Effector CD8-positive, alpha-beta T cell (primary cell): ENCODE results near the gene ACSS1.
"Not testable (repeated sequence)": the region's sequence is repeated elsewhere in the genome, so short reads cannot be mapped to it uniquely, and the experiment has no call there.

Experiments
- DNase-seq: peaks from one replicate; lab custom pipeline; 2025; lab: John Stamatoyannopoulos, UW

Gene ACSS1

DNA sequence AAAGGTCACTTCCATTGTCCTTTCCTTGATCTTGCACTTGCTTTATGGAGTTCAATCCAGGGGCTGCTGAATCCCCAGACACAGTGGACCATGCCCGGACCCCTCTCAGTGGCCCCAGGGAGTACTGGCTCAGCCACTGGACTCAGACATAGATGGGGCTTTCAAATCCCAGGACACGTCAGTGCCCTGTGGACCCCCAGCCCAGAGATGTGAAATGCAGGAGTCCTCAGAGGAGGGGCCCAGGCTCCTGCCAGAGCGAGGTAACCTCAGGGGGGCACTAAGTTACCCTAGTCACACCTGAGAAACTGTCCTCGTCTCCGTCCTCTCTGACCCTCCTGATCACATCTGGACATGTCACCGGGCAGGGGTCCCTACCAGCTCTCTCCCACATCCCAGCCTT is 46.7 kb downstream of the ACSS1 start:
- no peak for DNase-seq

DNA sequence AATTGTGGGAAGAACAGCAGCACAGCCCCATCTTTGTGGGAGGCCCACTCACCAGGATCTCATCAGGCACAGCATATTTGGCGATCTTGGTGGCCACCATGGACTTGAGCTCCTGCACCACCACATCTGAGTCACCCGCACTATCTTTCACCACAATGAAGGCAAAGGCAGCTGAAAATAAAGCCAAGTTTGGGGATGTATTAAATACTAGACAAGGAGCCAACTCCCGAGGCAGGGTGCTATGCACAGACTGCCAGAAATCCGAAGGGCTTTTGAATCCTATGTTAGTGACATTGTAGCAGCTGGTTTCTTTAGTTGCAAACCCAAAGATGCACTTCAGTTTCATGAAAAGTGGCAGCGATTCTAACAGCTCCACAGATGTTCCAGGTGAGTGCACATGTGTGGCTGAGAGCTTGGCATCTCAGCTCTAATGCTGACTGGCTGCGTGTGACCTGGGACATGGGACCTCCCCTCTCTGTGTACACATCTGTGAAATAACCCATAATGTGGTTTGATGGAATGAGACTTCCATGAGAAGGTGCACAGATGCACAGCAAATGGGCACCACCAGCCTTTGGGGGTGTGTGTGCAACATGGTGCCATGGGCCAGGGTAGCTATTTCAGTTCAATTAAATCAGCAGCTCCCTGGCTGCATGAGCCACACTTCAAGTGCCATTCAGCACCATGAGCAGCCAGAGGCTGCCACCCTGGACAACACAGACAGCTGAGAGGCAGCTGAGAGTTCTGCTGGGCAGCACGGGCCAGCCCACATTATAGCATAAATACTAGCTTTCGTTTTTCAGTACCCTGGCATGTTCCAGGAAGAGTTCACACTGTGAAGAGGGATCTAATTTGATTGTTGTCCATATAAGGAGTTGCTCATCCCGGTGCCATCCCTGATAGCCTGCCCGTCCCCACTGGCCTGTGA is 48.5 kb downstream of the ACSS1 start:
- no peak for DNase-seq

DNA sequence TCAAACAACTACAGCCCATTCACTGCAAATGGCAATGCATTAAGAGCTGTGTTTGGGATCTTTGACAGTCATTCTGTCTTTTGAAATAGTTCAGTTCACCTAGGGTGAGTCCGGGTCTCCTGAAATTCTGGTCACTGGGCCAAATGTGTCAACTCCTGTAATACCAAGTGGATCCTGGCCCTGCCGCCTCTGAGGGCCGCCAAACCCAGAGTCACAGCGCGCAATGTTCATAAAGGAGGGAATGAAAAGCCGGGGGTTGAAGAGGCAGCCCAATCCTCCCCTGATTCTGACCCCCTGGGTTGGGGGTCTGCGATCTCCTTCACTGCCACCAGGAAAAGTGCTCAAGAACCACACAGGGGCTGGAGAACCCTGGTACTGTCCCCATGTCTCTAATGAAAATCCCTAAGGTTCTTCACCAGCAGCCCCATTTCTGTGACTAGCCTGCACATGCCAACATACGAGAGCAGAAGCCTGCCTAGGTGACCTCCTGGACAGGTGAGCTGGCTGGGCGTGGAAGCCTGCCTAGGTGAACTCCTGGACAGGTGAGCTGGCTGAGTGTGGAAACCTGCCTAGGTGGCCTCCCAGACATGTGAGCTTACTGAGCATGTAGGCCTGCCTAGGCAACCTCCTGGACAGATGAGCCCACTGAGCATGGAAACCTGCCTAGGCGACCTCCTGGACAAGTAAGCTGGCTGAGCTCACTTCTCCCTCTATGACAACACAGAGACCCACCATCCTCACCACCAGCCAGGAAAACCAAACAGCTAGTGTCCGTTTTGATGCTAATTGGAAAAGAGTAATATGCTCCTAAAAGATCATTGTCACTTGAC is 49.3 kb downstream of the ACSS1 start:
- DNase-seq = no peak

DNA sequence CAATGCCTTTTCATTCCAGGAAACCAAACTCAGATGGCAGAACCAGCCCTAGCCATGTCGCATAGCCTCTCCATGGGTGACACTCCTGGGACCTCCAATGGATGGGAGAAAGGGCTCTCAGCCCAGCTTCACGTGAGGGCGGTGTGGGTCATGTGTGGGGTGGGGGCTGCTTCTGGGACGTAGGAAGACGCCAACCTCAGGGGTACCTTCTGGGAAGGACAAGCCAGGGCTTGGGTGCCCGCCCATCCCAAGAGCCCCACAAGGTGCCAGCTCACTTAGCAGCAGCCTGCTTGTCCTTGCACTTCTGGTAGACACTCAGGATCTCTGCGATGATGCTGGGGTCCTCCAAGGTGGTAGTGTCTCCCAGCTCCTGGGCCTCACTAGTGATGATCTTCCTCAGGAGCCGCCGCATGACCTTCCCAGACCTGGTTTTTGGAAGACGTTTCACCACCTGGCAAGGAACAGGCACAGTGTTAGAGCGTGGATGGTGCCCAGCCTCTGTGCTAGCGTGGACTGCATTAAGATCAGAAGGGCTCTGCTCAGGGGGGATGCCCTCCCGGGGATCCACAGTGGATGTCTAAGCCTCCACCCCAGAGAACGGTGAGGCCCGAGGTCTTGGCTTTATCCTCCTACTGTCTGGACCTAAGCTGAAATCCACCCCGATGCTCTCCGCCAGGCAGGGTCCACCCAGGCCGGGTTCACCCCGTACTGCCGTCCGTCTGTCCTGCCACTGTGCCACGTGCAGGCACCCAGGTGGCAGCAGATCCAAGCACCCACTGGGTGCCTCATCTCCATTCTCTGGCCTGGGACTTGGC is 50.2 kb downstream of the ACSS1 start:
- DNase-seq = no peak

DNA sequence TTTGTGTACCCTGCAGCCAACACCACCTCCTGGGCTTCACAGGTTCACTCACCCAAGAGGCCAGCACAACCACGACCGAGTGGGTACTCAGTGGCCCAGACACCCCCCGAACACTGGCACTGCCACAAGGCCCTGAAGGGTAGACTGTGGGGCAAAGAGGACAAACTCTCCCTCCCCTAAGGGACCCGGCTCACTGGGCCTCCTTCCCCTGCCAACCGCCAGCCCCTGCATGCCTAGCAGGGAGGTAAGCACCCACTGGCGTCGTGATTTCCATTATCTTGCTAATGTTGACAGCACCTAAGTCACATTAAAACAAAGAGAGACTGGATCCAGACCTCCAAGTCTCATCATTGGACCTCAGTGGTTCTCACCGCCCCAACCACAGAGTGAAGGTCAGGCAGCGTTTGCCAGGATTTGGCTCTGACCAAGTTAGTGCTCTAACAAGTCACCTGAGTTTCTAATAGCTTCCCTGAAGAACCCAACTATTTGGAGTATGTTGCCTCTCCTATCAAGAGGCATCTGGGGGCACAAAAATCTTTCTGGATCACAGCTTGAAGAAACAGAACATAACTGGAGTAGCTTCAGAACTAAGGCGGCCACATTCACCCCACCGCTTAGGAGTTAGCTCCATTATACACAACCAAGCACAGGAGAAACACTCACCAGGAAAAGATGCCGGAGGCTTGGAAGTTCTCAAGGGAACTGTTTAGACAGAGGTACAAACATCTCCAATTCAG is 51.3 kb downstream of the ACSS1 start:
- DNase-seq = no peak

DNA sequence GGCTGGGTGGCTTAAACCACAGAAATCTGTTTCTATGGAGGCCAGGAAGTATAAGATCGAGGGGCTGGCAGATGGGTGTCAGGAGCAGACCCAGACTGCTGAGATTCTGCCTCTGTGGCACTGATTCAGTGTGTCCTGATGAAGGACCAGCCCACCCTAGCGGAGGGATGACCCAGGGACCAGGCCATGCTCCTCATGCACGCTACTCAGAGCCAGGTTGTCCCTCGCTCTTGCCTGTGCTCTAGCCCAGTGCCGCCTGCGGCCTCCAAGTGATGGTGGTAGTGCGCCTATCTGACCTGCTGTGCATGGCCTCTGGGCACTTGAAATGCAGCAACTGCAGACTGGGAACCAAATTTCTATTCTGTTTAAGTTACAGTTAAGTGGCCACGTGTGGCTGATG is 52.3 kb downstream of the ACSS1 start:
- DNase-seq = no peak

DNA sequence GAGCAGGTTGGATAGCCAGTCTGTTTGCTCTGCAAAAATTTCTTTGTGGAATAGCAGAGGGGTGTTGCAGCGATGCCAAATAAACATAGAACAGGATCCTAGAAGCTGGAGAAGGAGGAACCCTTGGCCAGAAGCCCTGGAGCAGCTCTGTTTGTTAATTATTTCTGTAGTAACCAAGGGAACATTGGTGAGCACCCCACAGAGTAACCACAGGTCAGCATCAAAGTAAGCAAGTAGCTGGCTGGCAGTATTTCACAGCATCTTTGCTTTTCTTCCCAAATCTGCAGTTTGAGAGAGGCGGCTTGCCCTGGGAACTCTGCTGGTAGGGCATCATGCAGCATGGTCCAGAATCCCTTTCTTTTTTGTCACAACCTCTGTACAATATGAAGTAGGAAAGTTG is 52.7 kb downstream of the ACSS1 start:
- no peak for DNase-seq

DNA sequence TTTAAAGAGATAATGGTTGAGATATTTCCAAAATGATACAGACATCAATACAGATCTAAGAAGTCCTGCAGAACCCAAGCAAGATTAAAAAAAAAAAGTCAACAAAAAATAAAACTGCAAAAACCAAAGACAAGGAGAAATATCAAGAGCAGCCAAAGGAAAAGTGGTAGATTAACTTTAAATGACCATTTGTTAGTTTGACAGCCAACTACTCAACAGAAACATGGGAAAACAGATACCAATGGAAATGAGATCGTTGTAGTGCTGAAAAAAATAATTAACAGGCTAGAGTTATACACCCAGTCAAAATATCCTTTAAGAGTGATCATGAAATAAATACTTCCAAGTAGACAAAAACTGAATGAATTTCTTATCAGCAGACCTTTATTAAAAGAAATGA is 54.9 kb downstream of the ACSS1 start:
- no peak for DNase-seq

DNA sequence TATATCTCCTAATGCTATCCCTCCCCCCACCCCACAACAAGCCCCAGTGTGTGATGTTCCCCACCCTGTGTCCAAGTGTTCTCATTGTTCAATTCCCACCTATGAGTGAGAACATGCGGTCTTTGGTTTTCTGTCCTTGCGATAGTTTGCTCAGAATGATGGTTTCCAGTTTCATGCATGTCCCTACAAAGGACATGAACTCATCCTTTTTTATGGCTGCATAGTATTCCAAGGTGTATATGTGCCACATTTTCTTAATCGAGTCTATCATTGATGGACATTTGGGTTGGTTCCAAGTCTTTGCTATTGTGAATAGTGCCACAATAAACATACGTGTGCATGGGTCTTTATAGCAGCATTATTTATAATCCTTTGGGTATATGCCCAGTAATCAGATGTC is 56.6 kb downstream of the ACSS1 start:
- DNase-seq = not testable (repeated sequence)

DNA sequence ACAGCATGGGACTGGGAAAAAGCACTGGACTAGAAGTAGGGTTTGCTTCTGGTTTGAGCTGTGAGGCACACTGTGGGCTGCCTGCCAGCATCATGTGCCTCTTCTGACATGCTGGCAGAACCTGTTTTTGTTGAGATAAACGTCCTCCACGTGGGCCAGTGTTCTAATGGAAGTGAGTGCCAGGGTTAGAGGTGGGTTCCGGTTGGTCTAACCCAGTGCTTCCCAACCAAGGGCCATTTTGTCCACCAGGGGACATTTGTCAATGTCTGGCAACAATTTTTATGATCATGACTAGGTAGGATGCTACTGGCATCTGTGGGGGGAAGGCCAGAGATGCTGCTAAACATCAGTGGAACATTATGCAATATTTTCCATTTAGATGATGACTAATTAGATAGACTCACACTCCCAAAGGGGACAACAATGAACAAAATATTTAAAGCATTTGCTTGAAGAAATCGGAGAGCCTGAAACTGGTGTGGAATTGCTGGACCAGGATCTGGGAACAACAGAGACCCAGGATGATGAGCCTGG is 57.6 kb downstream of the ACSS1 start:
- no peak for DNase-seq

DNA sequence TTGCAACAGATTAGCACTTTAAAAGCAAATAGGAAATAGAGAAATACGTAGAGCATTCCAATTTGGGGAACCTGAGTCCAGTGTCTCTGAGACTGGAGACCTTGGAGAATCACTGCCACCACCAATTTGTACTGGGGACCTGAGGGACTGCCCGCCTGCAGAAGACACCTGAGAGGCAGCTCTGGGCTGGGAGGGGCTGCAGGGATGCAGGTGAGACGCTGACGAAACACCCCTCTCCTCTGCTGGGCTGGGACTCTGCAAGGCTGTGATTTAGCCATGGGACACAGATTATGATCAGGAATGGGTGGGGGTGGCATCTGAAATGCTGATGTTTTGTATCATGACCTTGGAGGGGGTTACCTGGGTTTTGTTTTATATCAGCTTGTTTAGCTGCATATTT is 58.4 kb downstream of the ACSS1 start:
- DNase-seq = no peak

DNA sequence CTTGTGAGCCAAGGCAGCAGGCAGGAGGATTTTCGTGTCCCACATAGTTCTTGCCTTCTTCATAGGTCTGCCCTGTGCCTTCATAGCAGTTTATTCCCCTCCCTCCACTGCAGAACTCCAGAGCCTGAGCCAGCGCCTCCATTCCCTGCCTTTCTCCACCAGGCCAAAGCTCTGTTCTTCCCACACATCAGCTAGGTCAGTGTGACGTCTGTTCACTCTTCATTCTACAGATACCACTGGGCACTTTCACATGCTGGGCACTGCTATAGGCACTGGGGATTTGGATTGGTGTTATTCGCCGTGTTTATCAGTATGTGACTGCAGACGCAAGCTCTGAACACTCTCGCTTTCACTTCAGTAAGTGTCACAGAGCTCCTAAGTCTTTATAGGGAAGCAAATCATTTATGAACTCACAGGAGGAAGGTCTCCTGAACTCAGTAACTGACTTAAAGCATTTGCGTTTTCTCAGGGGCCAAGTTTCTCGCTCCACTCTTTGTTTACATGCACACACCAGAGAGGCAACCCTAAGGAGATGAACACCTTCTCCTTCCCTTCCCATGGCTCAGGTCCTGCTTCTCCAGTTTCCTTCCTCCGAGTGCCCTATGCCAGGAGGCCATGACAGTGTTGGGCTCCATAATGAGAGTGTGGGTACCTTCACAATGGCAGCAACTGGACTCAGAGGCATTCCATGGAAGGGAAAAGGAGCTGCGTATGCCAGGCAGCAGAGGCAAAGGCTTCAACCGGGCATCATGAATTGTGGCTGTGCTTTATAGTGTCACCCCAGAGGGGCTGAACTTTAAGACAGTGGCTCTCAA is 59.1 kb downstream of the ACSS1 start:
- DNase-seq = no peak

DNA sequence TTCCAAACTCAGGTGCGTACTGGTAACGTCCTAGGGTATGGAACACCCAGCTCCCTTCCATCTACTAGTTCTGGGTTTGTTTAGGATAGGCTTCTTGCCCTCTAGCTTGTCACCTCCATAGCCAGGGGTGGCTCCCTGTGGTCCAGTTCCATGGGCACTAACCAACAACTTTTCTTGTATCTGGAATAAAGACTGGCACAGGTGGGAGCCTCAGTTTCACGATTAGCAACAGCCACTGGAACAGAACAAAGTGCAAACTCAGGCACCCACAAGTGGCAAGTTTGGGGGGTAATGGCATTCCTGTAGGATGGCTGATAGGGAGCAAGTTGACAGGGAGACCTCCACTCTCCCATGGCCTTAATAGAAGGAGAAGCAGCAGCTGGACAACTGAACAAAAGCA is 59.8 kb downstream of the ACSS1 start:
- DNase-seq = no peak

DNA sequence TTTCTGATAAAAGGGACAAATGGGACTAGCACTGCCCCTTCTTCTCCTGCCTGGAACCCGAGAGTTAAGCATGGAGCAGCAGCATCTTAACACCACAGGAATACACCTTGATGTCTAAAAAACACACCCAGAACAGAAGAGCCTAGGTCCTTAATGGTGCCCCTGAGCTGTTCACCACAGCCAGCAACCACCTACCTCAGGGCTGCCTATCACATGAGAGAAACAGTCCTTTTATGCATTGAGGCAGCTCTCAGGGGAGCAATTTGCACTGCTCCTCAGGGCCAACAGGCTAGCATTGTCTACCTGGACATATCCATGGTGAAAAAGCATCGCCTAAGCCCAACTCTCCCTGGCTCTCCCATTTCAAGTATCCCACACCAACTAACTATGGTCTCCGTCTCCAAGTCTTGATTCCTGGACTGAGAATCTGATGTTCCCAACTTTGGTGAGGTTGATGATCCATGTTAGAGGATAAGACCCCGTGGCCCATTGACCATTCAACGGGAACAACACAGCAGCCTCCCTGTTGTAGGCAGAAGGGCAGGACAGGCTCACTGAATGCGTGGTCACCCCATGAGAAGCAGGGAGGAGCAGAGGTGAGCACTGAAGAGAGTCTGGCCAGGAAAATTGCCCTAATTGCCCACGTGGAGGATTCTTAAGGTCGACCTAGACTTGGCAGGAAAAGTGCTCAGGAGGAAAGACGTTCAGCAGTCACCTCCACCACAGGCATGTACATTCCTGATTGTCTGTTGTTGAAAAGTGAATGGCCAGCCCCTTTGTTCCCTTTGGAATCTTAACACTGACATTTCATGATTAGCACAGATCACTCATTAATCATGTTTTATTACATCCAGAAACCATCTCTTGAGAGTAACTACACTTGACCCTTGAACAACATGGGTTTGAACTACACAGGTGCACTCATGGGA is 61.2 kb downstream of the ACSS1 start:
- no peak for DNase-seq

DNA sequence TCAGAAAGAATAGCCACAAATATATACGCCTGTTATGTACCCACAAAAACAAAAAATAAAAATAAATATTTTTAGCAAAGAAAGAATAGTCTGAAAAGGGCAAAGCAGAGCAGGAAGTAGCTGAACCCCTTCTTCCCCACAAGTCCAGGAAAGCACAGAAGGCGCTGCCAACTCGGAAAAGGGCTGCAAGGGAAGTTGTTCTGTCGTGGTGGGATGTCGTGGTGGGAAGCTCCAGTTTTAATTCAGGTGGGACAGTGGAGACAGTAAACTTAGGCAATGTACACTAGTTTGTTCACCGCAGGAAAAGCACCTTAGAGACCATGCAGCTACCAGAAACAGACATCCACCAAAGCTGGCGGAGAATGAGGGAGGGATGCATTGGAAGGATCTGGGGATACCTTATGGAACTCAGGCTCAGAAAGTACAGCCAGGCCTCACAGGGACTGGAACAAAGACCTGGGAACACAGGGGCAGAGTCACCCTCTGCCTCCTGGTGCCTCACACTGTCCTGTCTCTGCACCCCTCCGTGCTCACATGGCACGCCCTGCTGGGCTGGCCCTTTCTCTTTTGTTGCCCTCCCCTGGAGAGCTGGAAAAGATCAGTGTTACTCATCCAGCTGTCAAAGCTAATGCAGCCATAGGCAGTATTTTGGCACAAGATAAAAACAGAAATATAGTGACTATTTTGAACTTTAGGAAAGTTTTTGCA is 62.0 kb downstream of the ACSS1 start:
- DNase-seq = no peak

DNA sequence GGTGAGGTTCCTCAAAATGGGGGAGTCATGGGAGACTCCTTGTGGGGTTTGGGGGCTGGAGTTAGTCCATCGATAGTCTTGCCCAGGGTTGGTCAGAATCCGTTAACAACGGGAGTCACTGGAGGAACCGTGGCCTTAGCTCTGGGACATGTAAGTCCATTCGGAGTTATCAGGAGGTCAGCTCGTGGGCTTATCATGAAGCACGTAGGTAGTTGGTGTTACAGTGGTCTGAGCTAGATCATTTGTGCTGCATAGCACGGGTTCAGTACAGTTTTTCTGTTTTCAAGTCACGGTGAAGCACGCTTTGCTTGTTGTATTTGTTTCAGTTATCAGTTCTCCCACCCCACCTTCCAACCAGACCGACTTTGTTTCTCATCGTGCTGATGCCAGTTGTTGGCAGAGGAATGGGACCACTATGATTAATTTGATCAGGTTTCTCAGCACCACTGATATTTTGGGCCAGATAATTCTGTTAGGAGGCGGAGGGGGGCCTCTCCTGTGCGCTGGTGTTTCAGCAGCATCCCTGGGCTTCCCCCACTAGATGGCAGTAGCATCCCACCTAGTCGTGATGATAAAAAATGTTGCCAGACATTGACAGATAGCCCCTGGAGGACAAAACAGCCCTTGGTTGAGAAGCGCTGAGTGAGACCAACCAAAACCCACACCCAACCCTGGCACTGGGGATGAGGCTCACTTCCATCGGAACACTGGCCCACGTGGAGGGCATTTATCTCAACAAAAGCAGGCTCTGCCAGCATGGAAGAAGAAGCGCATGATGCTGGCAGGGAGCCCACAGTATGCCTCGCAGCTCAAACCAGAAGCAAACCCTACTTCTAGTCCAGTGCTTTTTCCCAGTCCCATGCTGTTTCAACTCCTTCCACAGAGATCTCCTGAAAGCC is 63.2 kb downstream of the ACSS1 start:
- peak; percentile 79 for DNase-seq

DNA sequence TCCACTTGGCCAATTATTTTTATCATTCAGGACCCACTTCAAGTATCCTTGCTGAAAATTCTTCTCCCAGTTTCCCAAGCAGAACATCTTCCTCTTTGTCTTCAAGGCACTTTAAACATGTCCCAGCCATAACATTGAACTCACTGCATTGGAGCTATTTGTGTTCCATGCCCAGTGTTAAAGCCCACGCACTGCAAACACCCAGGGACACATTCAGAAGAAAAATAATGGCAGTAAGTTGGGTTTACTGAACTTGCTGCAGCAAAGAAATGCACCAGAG is 63.8 kb downstream of the ACSS1 start:
- DNase-seq = no peak
